ENCODE measurements around the gene CRTAP. TPM values are rescaled to one million over a fixed set of nuclear protein-coding genes. Genes with fewer than 3 reads are reported as not detected.

The CRTAP gene
- total RNA-seq, 1 experiment from 2014 or later = 174 TPM

GRCh38 chr3:33093847-33094246 is 20.0 kb upstream of the CRTAP start:
- no peak for DNase-seq
- ChIA-PET POLR2A (ENCODE audit: unreplicated experiment) (no interaction called here), CTCF (no interaction called here)
- Histone ChIP-seq H3K4me2 (ENCODE audit: low read length) (no peak overlapping the region), H3K9me3 (ENCODE audit: low read length) (no peaks in the 10 kb centered on the region), H3F3A (ENCODE audit: low read length, unreplicated experiment) (no peaks in the 10 kb centered on the region), H3K27me3 (ENCODE audit: low read length) (no peaks in the 10 kb centered on the region), H4K20me1 (ENCODE audit: low read length) (peaks cover 6% of the 10 kb centered on the region; the same call in 1 of the 2 replicates), H3K9ac (ENCODE audit: low read length) (no peak overlapping the region), H3K36me3 (ENCODE audit: low read depth, low read length) (peaks cover 23% of the 10 kb centered on the region; the same call in 1 of the 2 replicates), H3K9me2 (replicated peaks; ENCODE audit: low read length) (no peaks in the 10 kb centered on the region), H3K79me2 (ENCODE audit: low read length) (peaks cover 79% of the 10 kb centered on the region), H3K4me3 (ENCODE audit: low read length) (no peak overlapping the region), H2AFZ (ENCODE audit: low read length) (no peak overlapping the region), H3K27ac (ENCODE audit: low read length) (no peak overlapping the region), H3K4me1 (ENCODE audit: insufficient read depth, low read length) (peaks cover 11% of the 10 kb centered on the region)
- ATAC-seq = no peak
- TF ChIP-seq EZH2 (IDR thresholded peaks at IDR 0.05; ENCODE audit: low read length, unreplicated experiment) (no peak), EZH2phosphoT487 (IDR thresholded peaks at IDR 0.05; ENCODE audit: borderline replicate concordance, low read length) (no peak)
- BruUV-seq (replicated peaks) = no TSS peak
- intact Hi-C loops (cut with micrococcal nuclease) = no loop called here

GRCh38 chr3:33095436-33095835 is 18.4 kb upstream of the CRTAP start:
- ATAC-seq (no peak), DNase-seq (no peak)
- ChIA-PET CTCF (no interaction called here), POLR2A (ENCODE audit: unreplicated experiment) (no interaction called here)
- H2AFZ ChIP-seq (ENCODE audit: low read length) = peak overlapping the region; percentile 87; the same call in 1 of the 2 replicates
- peaks cover 11% of the 10 kb centered on the region for H3K4me1 ChIP-seq (ENCODE audit: insufficient read depth, low read length)
- BruUV-seq (replicated peaks) = no TSS peak
- H3K4me3 ChIP-seq (ENCODE audit: low read length) = peak overlapping the region; percentile 99
- no peaks in the 10 kb centered on the region for H3K9me3 ChIP-seq (ENCODE audit: low read length)
- peaks cover 6% of the 10 kb centered on the region; the same call in 1 of the 2 replicates for H4K20me1 ChIP-seq (ENCODE audit: low read length)
- no peaks in the 10 kb centered on the region for H3F3A ChIP-seq (ENCODE audit: low read length, unreplicated experiment)
- H3K4me2 ChIP-seq (ENCODE audit: low read length) = peak overlapping the region; percentile 97
- H3K9ac ChIP-seq (ENCODE audit: low read length) = peak overlapping the region; percentile 92
- H3K36me3 ChIP-seq (ENCODE audit: low read depth, low read length) = peaks cover 19% of the 10 kb centered on the region; the same call in 1 of the 2 replicates
- no peaks in the 10 kb centered on the region for H3K9me2 ChIP-seq (replicated peaks; ENCODE audit: low read length)
- H3K79me2 ChIP-seq (ENCODE audit: low read length) = peaks cover 63% of the 10 kb centered on the region
- no peaks in the 10 kb centered on the region for H3K27me3 ChIP-seq (ENCODE audit: low read length)
- H3K27ac ChIP-seq (ENCODE audit: low read length) = no peak overlapping the region
- TF ChIP-seq EZH2phosphoT487 (IDR thresholded peaks at IDR 0.05; ENCODE audit: borderline replicate concordance, low read length) (no peak), EZH2 (IDR thresholded peaks at IDR 0.05; ENCODE audit: low read length, unreplicated experiment) (no peak), CTCF (conservative IDR thresholded peaks at IDR 0.05; ENCODE audit: low read depth, low read length) (no peak)
- intact Hi-C loops (cut with micrococcal nuclease) = no loop called here

- Histone ChIP-seq H2AFZ (ENCODE audit: low read length) (peak overlapping the region; percentile 87), H4K20me1 (ENCODE audit: low read length) (peaks cover 6% of the 10 kb centered on the region; the same call in 1 of the 2 replicates), H3K9me2 (replicated peaks; ENCODE audit: low read length) (no peaks in the 10 kb centered on the region), H3K4me3 (ENCODE audit: low read length) (peak overlapping the region; percentile 99), H3F3A (ENCODE audit: low read length, unreplicated experiment) (no peaks in the 10 kb centered on the region), H3K4me1 (ENCODE audit: insufficient read depth, low read length) (peaks cover 11% of the 10 kb centered on the region), H3K79me2 (ENCODE audit: low read length) (peaks cover 55% of the 10 kb centered on the region), H3K9me3 (ENCODE audit: low read length) (no peaks in the 10 kb centered on the region), H3K9ac (ENCODE audit: low read length) (peak overlapping the region; percentile 92), H3K36me3 (ENCODE audit: low read depth, low read length) (peaks cover 17% of the 10 kb centered on the region; the same call in 1 of the 2 replicates), H3K27ac (ENCODE audit: low read length) (peak overlapping the region; percentile 51), H3K4me2 (ENCODE audit: low read length) (peak overlapping the region; percentile 97), H3K27me3 (ENCODE audit: low read length) (no peaks in the 10 kb centered on the region)
- ATAC-seq = peak; percentile 52
- CTCF ChIA-PET = no interaction called here
- no TSS peak for BruUV-seq (replicated peaks)
- POLR2A ChIA-PET (ENCODE audit: unreplicated experiment) = no interaction called here
- DNase-seq = peak; percentile 28
- intact Hi-C loops (cut with micrococcal nuclease) = no loop called here
- TF ChIP-seq EZH2phosphoT487 (IDR thresholded peaks at IDR 0.05; ENCODE audit: borderline replicate concordance, low read length) (no peak), EZH2 (IDR thresholded peaks at IDR 0.05; ENCODE audit: low read length, unreplicated experiment) (no peak), CTCF (conservative IDR thresholded peaks at IDR 0.05; ENCODE audit: low read depth, low read length) (no peak)
These were observed 17.5 kb upstream of the CRTAP start for GRCh38 chr3:33096093-33096868.
